Measurements from ENCODE around the gene AHI1. TPM values are rescaled to one million over a fixed set of nuclear protein-coding genes. Genes with fewer than 3 reads are reported as not detected.
"Not testable (repeated sequence)": the region's sequence is repeated elsewhere in the genome, so short reads cannot be mapped to it uniquely, and the experiment has no call there.

Gene AHI1
- total and polyA plus RNA-seq, 12 donors, result 4.1 to 19.8 (median 11.9) TPM

GRCh38 chr6:135382182-135382628, 115.3 kb downstream of the AHI1 start:
- Histone ChIP-seq H3K27me3 (no peaks in the 10 kb centered on the region), H3K36me3 (peaks cover 0 to 3% (median 0%) of the 10 kb centered on the region in 9 donors), H3K27ac (no peak overlapping the region), H3K4me3 (no peak overlapping the region), H3K9me3 (no peaks in the 10 kb centered on the region), H3K4me1 (no peaks in the 10 kb centered on the region)
- no peak for TF ChIP-seq CTCF (IDR thresholded peaks at IDR 0.05)
- 55 to 73% methylated on average over 2 of the region's 2 CpGs for WGBS, 2 donors
- ATAC-seq (no peak), DNase-seq (no peak)
- intact Hi-C loops (cut with DNase I), result no loop called here

GRCh38 chr6:135380793-135381192, 116.7 kb downstream of the AHI1 start:
- DNase-seq, result no peak
- intact Hi-C loops (cut with DNase I), result no loop called here
- ATAC-seq, result no peak
- H3K27ac ChIP-seq, result no peak overlapping the region
- TF ChIP-seq CTCF (IDR thresholded peaks at IDR 0.05), result no peak
- H3K4me1 ChIP-seq, result no peaks in the 10 kb centered on the region
- no peaks in the 10 kb centered on the region for H3K9me3 ChIP-seq
- no peaks in the 10 kb centered on the region for H3K27me3 ChIP-seq
- no peak overlapping the region for H3K4me3 ChIP-seq
- peaks cover 0 to 3% (median 0%) of the 10 kb centered on the region in 9 donors for H3K36me3 ChIP-seq

GRCh38 chr6:135379647-135380046, 117.9 kb downstream of the AHI1 start:
- H3K27ac ChIP-seq, result no peak overlapping the region
- no peaks in the 10 kb centered on the region for H3K9me3 ChIP-seq
- ATAC-seq (no peak), DNase-seq (no peak)
- no peaks in the 10 kb centered on the region for H3K4me1 ChIP-seq
- no peak for TF ChIP-seq CTCF (IDR thresholded peaks at IDR 0.05)
- H3K27me3 ChIP-seq, result no peaks in the 10 kb centered on the region
- peaks cover 0 to 3% (median 0%) of the 10 kb centered on the region in 9 donors for H3K36me3 ChIP-seq
- no peak overlapping the region for H3K4me3 ChIP-seq
- intact Hi-C loops (cut with DNase I), result no loop called here

- intact Hi-C loops (cut with DNase I), result no loop called here
- H3K4me3 ChIP-seq, result no peak overlapping the region
- ATAC-seq (no peak), DNase-seq (no peak)
- TF ChIP-seq CTCF (IDR thresholded peaks at IDR 0.05), result no peak
- 93 to 94% methylated on average over 2 of the region's 2 CpGs for WGBS, 2 donors
- no peak overlapping the region for H3K27ac ChIP-seq
- peaks cover 0 to 9% (median 0%) of the 10 kb centered on the region in 11 donors for H3K9me3 ChIP-seq
- no peaks in the 10 kb centered on the region for H3K27me3 ChIP-seq
- H3K36me3 ChIP-seq, result peaks cover 0 to 9% (median 0%) of the 10 kb centered on the region in 9 donors
- H3K4me1 ChIP-seq, result no peaks in the 10 kb centered on the region
These were observed 124.8 kb downstream of the AHI1 start for GRCh38 chr6:135372758-135373157.

- H3K27ac ChIP-seq; H3K36me3 ChIP-seq; DNase-seq; ATAC-seq; H3K4me3 ChIP-seq; H3K4me1 ChIP-seq; H3K27me3 ChIP-seq; intact Hi-C loops (cut with DNase I): not testable (repeated sequence)
- peaks cover 0 to 41% (median 0%) of the 10 kb centered on the region in 11 donors for H3K9me3 ChIP-seq
- WGBS, 2 donors, result 93 to 98% methylated on average over 7 to 27 of the region's 39 CpGs
These were observed 133.9 kb downstream of the AHI1 start for GRCh38 chr6:135363622-135364021.
